NT2/D1 (cell line): ENCODE results near the gene CACUL1.

Source experiments
- DNase-seq: peaks from one replicate; pipeline ENCODE4 v3.0.0-alpha.2; 2011; ENCODE audit warnings: low read depth, low spot score
- H3K27me3 ChIP-seq: 2 replicates; pipeline ENCODE4 v1.6.0; 2011; ENCODE audit warnings: mild to moderate bottlenecking; ENCODE audit not compliant: insufficient read length, insufficient read depth
- H3K36me3 ChIP-seq: 2 replicates; pipeline ENCODE4 v1.6.1; 2011; ENCODE audit warnings: mild to moderate bottlenecking, low read length, mixed read lengths; ENCODE audit not compliant: insufficient read depth, insufficient read length
- H3K4me1 ChIP-seq: 2 replicates; pipeline ENCODE4 v1.5.1; 2011; ENCODE audit not compliant: insufficient read depth, insufficient read length
- H3K4me3 ChIP-seq: 2 replicates; pipeline ENCODE4 v1.5.1; 2011; ENCODE audit warnings: low read depth; ENCODE audit not compliant: insufficient read length
- H3K9ac ChIP-seq: 2 replicates; pipeline ENCODE4 v1.6.0; 2011; ENCODE audit warnings: low read depth; ENCODE audit not compliant: insufficient read length
- H3K9me3 ChIP-seq: 2 replicates; pipeline ENCODE4 v1.5.1; 2011; ENCODE audit warnings: mild to moderate bottlenecking, low read length; ENCODE audit not compliant: insufficient read depth
- SUZ12 ChIP-seq: IDR thresholded peaks from 2 replicates; pipeline ENCODE4 v1.6.1; 2011; ENCODE audit not compliant: insufficient read length, insufficient read depth; ENCODE audit errors: extremely low read depth
- YY1 ChIP-seq: IDR thresholded peaks from 2 replicates; pipeline ENCODE4 v1.6.1; 2011; ENCODE audit not compliant: insufficient read length, insufficient read depth
- ZNF274 ChIP-seq: IDR thresholded peaks from 2 replicates; pipeline ENCODE4 v1.6.1; 2011; ENCODE audit warnings: mild to moderate bottlenecking, low read depth, low read length

CACUL1 gene

GRCh38 chr10:118714366-118714765 is 40.4 kb downstream of the CACUL1 start:
- no peaks in the 10 kb centered on the region for H3K4me1 ChIP-seq
- H3K9me3 ChIP-seq, result no peaks in the 10 kb centered on the region
- H3K27me3 ChIP-seq, result no peaks in the 10 kb centered on the region
- H3K36me3 ChIP-seq, result peaks cover 27% of the 10 kb centered on the region
- no peak overlapping the region for H3K9ac ChIP-seq
- no peak overlapping the region for H3K4me3 ChIP-seq
- no peak for DNase-seq
- TF ChIP-seq SUZ12 (no peak), YY1 (no peak), ZNF274 (no peak)

GRCh38 chr10:118712930-118713634 is 41.7 kb downstream of the CACUL1 start:
- DNase-seq, result no peak
- TF ChIP-seq SUZ12, result no peak
- no peak for TF ChIP-seq YY1
- TF ChIP-seq ZNF274, result no peak
- Histone ChIP-seq H3K36me3 (peaks cover 26% of the 10 kb centered on the region), H3K4me3 (no peak overlapping the region), H3K4me1 (no peaks in the 10 kb centered on the region), H3K9me3 (no peaks in the 10 kb centered on the region), H3K27me3 (no peaks in the 10 kb centered on the region), H3K9ac (no peak overlapping the region)

DNA sequence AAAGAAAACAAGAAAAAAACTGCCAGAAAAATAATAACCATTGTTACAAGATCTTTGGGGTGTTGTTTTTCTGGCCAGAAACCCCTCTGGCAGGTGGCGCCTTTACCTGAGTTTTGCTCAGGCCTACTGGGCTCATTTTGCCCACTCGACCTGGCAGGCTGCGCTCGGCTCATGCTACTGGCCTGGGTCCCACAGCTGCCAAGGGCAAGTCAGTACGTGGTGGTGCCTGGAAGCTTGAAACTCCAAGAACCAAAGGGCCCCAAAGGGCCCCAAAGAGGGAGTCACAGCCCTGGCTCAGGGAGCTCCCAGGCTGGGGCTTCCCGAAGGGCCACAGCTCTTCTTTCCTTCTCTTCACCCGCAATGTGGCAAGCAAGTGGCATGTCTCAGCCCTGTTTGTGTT is 42.7 kb downstream of the CACUL1 start:
- Histone ChIP-seq H3K9me3 (no peaks in the 10 kb centered on the region), H3K27me3 (no peaks in the 10 kb centered on the region), H3K9ac (no peak overlapping the region), H3K4me1 (no peaks in the 10 kb centered on the region), H3K4me3 (no peak overlapping the region), H3K36me3 (peaks cover 25% of the 10 kb centered on the region)
- TF ChIP-seq SUZ12 (no peak), YY1 (no peak), ZNF274 (no peak)
- DNase-seq, result no peak

DNA sequence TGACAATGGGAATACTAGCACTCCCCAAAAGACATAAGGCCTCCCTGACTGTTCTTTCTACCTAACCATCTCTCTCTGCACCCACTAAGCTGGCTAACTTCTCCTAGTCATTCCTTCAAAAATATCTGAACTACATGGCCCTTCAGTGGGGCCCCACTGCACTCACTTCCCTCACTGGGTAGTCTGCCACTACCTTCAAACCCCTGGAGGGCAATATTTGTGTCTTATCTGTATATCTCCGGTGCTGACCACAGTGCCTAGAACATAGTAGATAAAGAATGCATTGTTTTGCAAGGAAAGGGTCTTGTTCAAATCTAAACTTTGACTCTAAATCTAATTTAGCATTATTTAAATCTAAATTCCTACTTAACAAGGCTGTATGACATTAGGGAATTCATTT is 44.3 kb downstream of the CACUL1 start:
- Histone ChIP-seq H3K36me3 (peaks cover 25% of the 10 kb centered on the region), H3K4me3 (no peak overlapping the region)

GRCh38 chr10:118708571-118708970 is 46.2 kb downstream of the CACUL1 start:
- no peak overlapping the region for H3K4me3 ChIP-seq
- no peaks in the 10 kb centered on the region for H3K9me3 ChIP-seq
- no peak for TF ChIP-seq ZNF274
- no peak for TF ChIP-seq YY1
- no peak for TF ChIP-seq SUZ12
- H3K4me1 ChIP-seq, result no peaks in the 10 kb centered on the region
- no peak for DNase-seq
- H3K27me3 ChIP-seq, result no peaks in the 10 kb centered on the region
- peaks cover 29% of the 10 kb centered on the region for H3K36me3 ChIP-seq
- no peak overlapping the region for H3K9ac ChIP-seq

More for the DNA sequence above, 44.3 kb downstream of the CACUL1 start:
- Histone ChIP-seq H3K4me1 (no peaks in the 10 kb centered on the region), H3K9me3 (no peaks in the 10 kb centered on the region), H3K27me3 (no peaks in the 10 kb centered on the region), H3K9ac (no peak overlapping the region)
- DNase-seq, result no peak
- TF ChIP-seq YY1 (no peak), SUZ12 (no peak), ZNF274 (no peak)

DNA sequence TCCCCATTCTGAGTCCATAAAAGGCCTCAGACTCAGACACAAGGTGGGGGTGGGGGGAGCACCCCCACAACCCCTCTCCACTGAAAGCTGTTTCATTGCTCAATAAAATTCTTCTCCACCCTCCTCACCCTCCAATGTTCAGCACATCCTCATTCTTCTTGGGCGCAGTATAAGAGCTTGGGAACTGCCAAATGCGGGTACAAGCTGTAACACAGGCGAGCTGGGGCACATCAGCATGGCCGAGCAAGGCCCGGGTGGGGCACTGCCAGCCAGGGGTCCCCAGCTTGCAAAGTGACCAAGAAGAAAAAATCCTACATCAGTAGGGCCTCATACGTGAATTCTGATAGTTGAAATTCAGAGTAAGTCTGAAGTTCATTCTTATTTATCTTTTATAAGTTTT is 50.1 kb downstream of the CACUL1 start:
- DNase-seq, result no peak
- Histone ChIP-seq H3K27me3 (no peaks in the 10 kb centered on the region), H3K9ac (no peak overlapping the region), H3K9me3 (no peaks in the 10 kb centered on the region), H3K4me3 (no peak overlapping the region), H3K4me1 (no peaks in the 10 kb centered on the region), H3K36me3 (peaks cover 14% of the 10 kb centered on the region)
- no peak for TF ChIP-seq SUZ12
- TF ChIP-seq ZNF274, result no peak
- TF ChIP-seq YY1, result no peak

GRCh38 chr10:118701529-118702323 is 53.0 kb downstream of the CACUL1 start:
- DNase-seq, result no peak
- no peak overlapping the region for H3K4me3 ChIP-seq
- peaks cover 9% of the 10 kb centered on the region for H3K36me3 ChIP-seq

More at GRCh38 chr10:118701529-118702323, 53.0 kb downstream of the CACUL1 start:
- H3K4me1 ChIP-seq, result no peaks in the 10 kb centered on the region
- H3K9ac ChIP-seq, result no peak overlapping the region
- H3K27me3 ChIP-seq, result no peaks in the 10 kb centered on the region
- H3K9me3 ChIP-seq, result no peaks in the 10 kb centered on the region
- TF ChIP-seq ZNF274, result no peak
- no peak for TF ChIP-seq YY1
- no peak for TF ChIP-seq SUZ12
